Spinal cord (tissue), 10 donors: ENCODE results near the gene COX6B1. TPM values are rescaled to one million over a fixed set of nuclear protein-coding genes. Genes with fewer than 3 reads are reported as not detected.
"Not testable (repeated sequence)": the region's sequence is repeated elsewhere in the genome, so short reads cannot be mapped to it uniquely, and the experiment has no call there.

Experiments used
- DNase-seq, 6 donors: peaks; one replicate each; pipeline versions ENCODE4 v3.0.0 to v3.0.0-alpha.2; 2013 to 2015; ENCODE audit warnings: low spot score in 6 of 6, low read depth in 4 of 6
- H3K27ac ChIP-seq: one replicate; pipeline ENCODE4 v1.5.1; 2013; ENCODE audit warnings: low read depth, low read length, control low read depth
- H3K27me3 ChIP-seq: one replicate; pipeline ENCODE4 v1.6.1; 2013; ENCODE audit warnings: low read length; ENCODE audit not compliant: control insufficient read depth, insufficient read depth
- H3K36me3 ChIP-seq: one replicate; pipeline ENCODE4 v1.6.1; 2013; ENCODE audit warnings: low read length; ENCODE audit not compliant: control insufficient read depth, insufficient read depth
- H3K4me1 ChIP-seq: one replicate; pipeline ENCODE4 v1.6.1; 2013; ENCODE audit warnings: low read length; ENCODE audit not compliant: control insufficient read depth, insufficient read depth
- H3K4me3 ChIP-seq: one replicate; pipeline ENCODE4 v1.5.1; 2013; ENCODE audit warnings: low read depth, low read length, control low read depth
- H3K9me3 ChIP-seq: one replicate; pipeline ENCODE4 v1.6.1; 2013; ENCODE audit warnings: low read length; ENCODE audit not compliant: control insufficient read depth, insufficient read depth
- WGBS: methylation state at CpG from one replicate; pipeline ENCODE4 v1.1.5; 2013; ENCODE audit warnings: missing lambda C conversion rate; ENCODE audit not compliant: insufficient coverage; 5-methylcytosine and 5-hydroxymethylcytosine counted together
- polyA plus RNA-seq, 2 donors: library from polyadenylated mRNA; unstranded; fragments of 120-200 nt; gene quantifications; one replicate each; pipeline ENCODE4 v1.2.1, GENCODE V29; 2013; ENCODE audit not compliant: insufficient read length in 2 of 2
- total RNA-seq, 2 donors: library from RNA; depleted of rRNA in 1 of 2; stranded (reverse); fragments of 120-200 nt in 1 of 2; fragments of >200 nt in 1 of 2; gene quantifications; one replicate each; pipeline versions ENCODE4 v1.2.3 to v1.2.4, GENCODE V29; 2013 to 2014
- donor health status: healthy.

COX6B1 gene
- total and polyA plus RNA-seq, 4 donors: 321 to 628 (median 387) TPM

GRCh38 chr19:35671818-35672217 lies 23.7 kb downstream of the COX6B1 start:
- H3K9me3 ChIP-seq: no peaks in the 10 kb centered on the region
- H3K27ac ChIP-seq: no peak overlapping the region
- no peak overlapping the region for H3K4me3 ChIP-seq
- no peaks in the 10 kb centered on the region for H3K36me3 ChIP-seq
- peaks cover 24% of the 10 kb centered on the region for H3K27me3 ChIP-seq
- peak in 1 of 6 donors; percentile 6 for DNase-seq
- WGBS: 73% methylated on average over 2 of the region's 3 CpGs
- H3K4me1 ChIP-seq: peaks cover 7% of the 10 kb centered on the region

- no peaks in the 10 kb centered on the region for H3K36me3 ChIP-seq
- DNase-seq: no peak
- no peaks in the 10 kb centered on the region for H3K9me3 ChIP-seq
- WGBS: 5% methylated on average over 35 of the region's 39 CpGs
- no peak overlapping the region for H3K27ac ChIP-seq
- peaks cover 24% of the 10 kb centered on the region for H3K27me3 ChIP-seq
- H3K4me1 ChIP-seq: peaks cover 7% of the 10 kb centered on the region
- no peak overlapping the region for H3K4me3 ChIP-seq
Measured at GRCh38 chr19:35673121-35673804, 25.1 kb downstream of the COX6B1 start.

- DNase-seq: no peak
- peaks cover 19% of the 10 kb centered on the region for H3K27me3 ChIP-seq
- WGBS: 78% methylated on average over 15 of the region's 15 CpGs
- H3K9me3 ChIP-seq: no peaks in the 10 kb centered on the region
- H3K36me3 ChIP-seq: no peaks in the 10 kb centered on the region
- H3K4me3 ChIP-seq: no peak overlapping the region
- peaks cover 7% of the 10 kb centered on the region for H3K4me1 ChIP-seq
- no peak overlapping the region for H3K27ac ChIP-seq
Measured at GRCh38 chr19:35675589-35676140, 27.5 kb downstream of the COX6B1 start.

GRCh38 chr19:35689836-35690235 lies 41.7 kb downstream of the COX6B1 start:
- WGBS: no CpG with 5 or more reads among the region's 4 CpGs
- H3K27me3 ChIP-seq: no peaks in the 10 kb centered on the region
- DNase-seq: no peak

GRCh38 chr19:35691106-35691505 lies 43.0 kb downstream of the COX6B1 start:
- H3K36me3 ChIP-seq: not testable (repeated sequence)
- WGBS: 96% methylated on average over 37 of the region's 37 CpGs

More at GRCh38 chr19:35689836-35690235, 41.7 kb downstream of the COX6B1 start:
- Histone ChIP-seq H3K27ac (no peak overlapping the region), H3K4me1 (no peaks in the 10 kb centered on the region), H3K9me3 (no peaks in the 10 kb centered on the region), H3K4me3 (no peak overlapping the region), H3K36me3 (no peaks in the 10 kb centered on the region)

GRCh38 chr19:35692010-35692409 lies 43.9 kb downstream of the COX6B1 start:
- Histone ChIP-seq H3K36me3 (no peaks in the 10 kb centered on the region), H3K27ac (no peak overlapping the region), H3K4me1 (no peaks in the 10 kb centered on the region), H3K27me3 (no peaks in the 10 kb centered on the region), H3K4me3 (no peak overlapping the region), H3K9me3 (no peaks in the 10 kb centered on the region)
- 82% methylated on average over 9 of the region's 11 CpGs for WGBS
- DNase-seq: no peak

More at GRCh38 chr19:35691106-35691505, 43.0 kb downstream of the COX6B1 start:
- H3K4me1 ChIP-seq, DNase-seq, H3K9me3 ChIP-seq, H3K27me3 ChIP-seq, H3K4me3 ChIP-seq, H3K27ac ChIP-seq: not testable (repeated sequence)

GRCh38 chr19:35693422-35693821 lies 45.3 kb downstream of the COX6B1 start:
- no peaks in the 10 kb centered on the region for H3K36me3 ChIP-seq
- H3K9me3 ChIP-seq: no peaks in the 10 kb centered on the region
- H3K4me3 ChIP-seq: no peak overlapping the region
- WGBS: 11% methylated on average over 4 of the region's 8 CpGs
- H3K27ac ChIP-seq: no peak overlapping the region
- no peaks in the 10 kb centered on the region for H3K27me3 ChIP-seq
- H3K4me1 ChIP-seq: no peaks in the 10 kb centered on the region
- no peak for DNase-seq

GRCh38 chr19:35693835-35694599 lies 45.9 kb downstream of the COX6B1 start:
- H3K4me3 ChIP-seq: no peak overlapping the region

GRCh38 chr19:35695895-35696422 lies 47.8 kb downstream of the COX6B1 start:
- no peaks in the 10 kb centered on the region for H3K27me3 ChIP-seq
- H3K4me1 ChIP-seq: no peaks in the 10 kb centered on the region
- no peak overlapping the region for H3K27ac ChIP-seq
- no peak overlapping the region for H3K4me3 ChIP-seq
- no peaks in the 10 kb centered on the region for H3K9me3 ChIP-seq
- no peak for DNase-seq
- WGBS: 100% methylated on average over 1 of the region's 2 CpGs
- H3K36me3 ChIP-seq: no peaks in the 10 kb centered on the region

More at GRCh38 chr19:35693835-35694599, 45.9 kb downstream of the COX6B1 start:
- Histone ChIP-seq H3K27ac (no peak overlapping the region), H3K9me3 (no peaks in the 10 kb centered on the region), H3K4me1 (no peaks in the 10 kb centered on the region), H3K36me3 (no peaks in the 10 kb centered on the region), H3K27me3 (no peaks in the 10 kb centered on the region)
- peak in 5 of 6 donors; percentile 39 to 89 (median 56) for DNase-seq
- 21% methylated on average over 3 of the region's 8 CpGs for WGBS
